Measurements from ENCODE around the gene IL6ST. TPM values are rescaled to one million over a fixed set of nuclear protein-coding genes. Genes with fewer than 3 reads are reported as not detected.

IL6ST gene
- total RNA-seq, 2 experiments from 2014 or later, result 93.4 to 103 TPM

- H3K4me3 Mint-ChIP-seq, result no peak overlapping the region
- CTCF ChIA-PET, result no interaction called here
- no peaks in the 10 kb centered on the region for H3K36me3 Mint-ChIP-seq (ENCODE audit: low read depth)
- H3K27me3 Mint-ChIP-seq (ENCODE audit: low read depth), result peaks cover 2% of the 10 kb centered on the region
- no peak for DNase-seq
- peaks cover 11% of the 10 kb centered on the region for H3K4me1 Mint-ChIP-seq (ENCODE audit: low read depth)
- no peaks in the 10 kb centered on the region for H3K9me3 Mint-ChIP-seq
- H3K27ac Mint-ChIP-seq, result no peak overlapping the region
- intact Hi-C loops (cut with micrococcal nuclease), result no loop called here
Observed at GRCh38 chr5:55925712-55926111, 69.1 kb downstream of the IL6ST start.

GRCh38 chr5:55925181-55925580 is 69.6 kb downstream of the IL6ST start:
- no peak for DNase-seq
- Mint-ChIP-seq H3K4me1 (ENCODE audit: low read depth) (peaks cover 13% of the 10 kb centered on the region), H3K27ac (no peak overlapping the region), H3K4me3 (no peak overlapping the region), H3K9me3 (no peaks in the 10 kb centered on the region), H3K27me3 (ENCODE audit: low read depth) (peaks cover 2% of the 10 kb centered on the region), H3K36me3 (ENCODE audit: low read depth) (no peaks in the 10 kb centered on the region)
- intact Hi-C loops (cut with micrococcal nuclease), result no loop called here
- CTCF ChIA-PET, result interaction anchor here (2.0 kb wide), 1 partner anchor 276 kb away, joined by 7 read pairs; no protein-coding TSS in a partner anchor

GRCh38 chr5:55924744-55925143 is 70.0 kb downstream of the IL6ST start:
- no peaks in the 10 kb centered on the region for H3K9me3 Mint-ChIP-seq
- CTCF ChIA-PET, result interaction anchor here (2.0 kb wide), 1 partner anchor 276 kb away, joined by 7 read pairs; no protein-coding TSS in a partner anchor
- no peaks in the 10 kb centered on the region for H3K36me3 Mint-ChIP-seq (ENCODE audit: low read depth)
- H3K27me3 Mint-ChIP-seq (ENCODE audit: low read depth), result peaks cover 2% of the 10 kb centered on the region
- H3K4me3 Mint-ChIP-seq, result no peak overlapping the region
- intact Hi-C loops (cut with micrococcal nuclease), result loop anchor here (5.0 kb wide), 2 partner anchors 57 to 582 kb away; no protein-coding TSS in a partner anchor
- no peak overlapping the region for H3K27ac Mint-ChIP-seq
- H3K4me1 Mint-ChIP-seq (ENCODE audit: low read depth), result peaks cover 14% of the 10 kb centered on the region
- no peak for DNase-seq

GRCh38 chr5:55923865-55924500 is 70.8 kb downstream of the IL6ST start:
- intact Hi-C loops (cut with micrococcal nuclease), result loop anchor here (5.0 kb wide), 2 partner anchors 57 to 582 kb away; no protein-coding TSS in a partner anchor
- no peak overlapping the region for H3K27ac Mint-ChIP-seq
- no peak for DNase-seq
- no peaks in the 10 kb centered on the region for H3K9me3 Mint-ChIP-seq
- H3K27me3 Mint-ChIP-seq (ENCODE audit: low read depth), result peaks cover 2% of the 10 kb centered on the region
- H3K36me3 Mint-ChIP-seq (ENCODE audit: low read depth), result no peaks in the 10 kb centered on the region
- H3K4me3 Mint-ChIP-seq, result peak overlapping the region; percentile 78
- H3K4me1 Mint-ChIP-seq (ENCODE audit: low read depth), result peaks cover 20% of the 10 kb centered on the region
- CTCF ChIA-PET, result interaction anchor here (0.7 to 2.0 kb wide), 7 partner anchors 9 to 460 kb away, joined by 3 to 7 read pairs (median 6); no protein-coding TSS in a partner anchor

GRCh38 chr5:55923177-55923771 is 71.5 kb downstream of the IL6ST start:
- Mint-ChIP-seq H3K4me3 (peak overlapping the region; percentile 78), H3K4me1 (ENCODE audit: low read depth) (peaks cover 21% of the 10 kb centered on the region), H3K9me3 (no peaks in the 10 kb centered on the region), H3K27me3 (ENCODE audit: low read depth) (peaks cover 2% of the 10 kb centered on the region), H3K27ac (peak overlapping the region; percentile 64), H3K36me3 (ENCODE audit: low read depth) (no peaks in the 10 kb centered on the region)
- intact Hi-C loops (cut with micrococcal nuclease), result loop anchor here (5.0 kb wide), 2 partner anchors 56 to 581 kb away; no protein-coding TSS in a partner anchor
- DNase-seq, result peak; percentile 46
- CTCF ChIA-PET, result interaction anchor here (0.7 to 2.0 kb wide), 9 partner anchors 10 to 461 kb away, joined by 3 to 7 read pairs (median 4); no protein-coding TSS in a partner anchor

GRCh38 chr5:55921617-55922016 is 73.1 kb downstream of the IL6ST start:
- no peak overlapping the region for H3K27ac Mint-ChIP-seq
- CTCF ChIA-PET, result interaction anchor here (0.7 to 1.2 kb wide), 3 partner anchors 9 to 22 kb away, joined by 3 to 4 read pairs (median 3); no protein-coding TSS in a partner anchor
- intact Hi-C loops (cut with micrococcal nuclease), result loop anchor here (2.0 to 5.0 kb wide), 3 partner anchors 54 to 579 kb away; no protein-coding TSS in a partner anchor
- H3K27me3 Mint-ChIP-seq (ENCODE audit: low read depth), result peaks cover 2% of the 10 kb centered on the region
- no peaks in the 10 kb centered on the region for H3K36me3 Mint-ChIP-seq (ENCODE audit: low read depth)
- no peaks in the 10 kb centered on the region for H3K9me3 Mint-ChIP-seq
- H3K4me1 Mint-ChIP-seq (ENCODE audit: low read depth), result peaks cover 24% of the 10 kb centered on the region
- DNase-seq, result no peak
- H3K4me3 Mint-ChIP-seq, result no peak overlapping the region

GRCh38 chr5:55920784-55921183 is 74.0 kb downstream of the IL6ST start:
- Mint-ChIP-seq H3K27ac (no peak overlapping the region), H3K9me3 (no peaks in the 10 kb centered on the region), H3K36me3 (ENCODE audit: low read depth) (no peaks in the 10 kb centered on the region), H3K27me3 (ENCODE audit: low read depth) (peaks cover 2% of the 10 kb centered on the region), H3K4me3 (no peak overlapping the region), H3K4me1 (ENCODE audit: low read depth) (peaks cover 26% of the 10 kb centered on the region)
- CTCF ChIA-PET, result interaction anchor here (0.7 to 1.2 kb wide), 2 partner anchors 9 to 103 kb away, joined by 3 to 5 read pairs; no protein-coding TSS in a partner anchor
- intact Hi-C loops (cut with micrococcal nuclease), result loop anchor here (2.0 to 5.0 kb wide), 3 partner anchors 53 to 578 kb away; no protein-coding TSS in a partner anchor
- DNase-seq, result peak; percentile 35

- CTCF ChIA-PET, result interaction anchor here (0.6 to 1.2 kb wide), 3 partner anchors 8 to 226 kb away, joined by 3 to 5 read pairs (median 3); no protein-coding TSS in a partner anchor
- H3K36me3 Mint-ChIP-seq (ENCODE audit: low read depth), result no peaks in the 10 kb centered on the region
- H3K4me3 Mint-ChIP-seq, result no peak overlapping the region
- intact Hi-C loops (cut with micrococcal nuclease), result loop anchor here (2.0 to 10.0 kb wide), 5 partner anchors 52 to 595 kb away; no protein-coding TSS in a partner anchor
- H3K27ac Mint-ChIP-seq, result peak overlapping the region; percentile 2
- H3K27me3 Mint-ChIP-seq (ENCODE audit: low read depth), result peaks cover 2% of the 10 kb centered on the region
- H3K4me1 Mint-ChIP-seq (ENCODE audit: low read depth), result peaks cover 26% of the 10 kb centered on the region
- H3K9me3 Mint-ChIP-seq, result no peaks in the 10 kb centered on the region
- no peak for DNase-seq
Observed at GRCh38 chr5:55919625-55920024, 75.1 kb downstream of the IL6ST start.

GRCh38 chr5:55918087-55919035 is 76.4 kb downstream of the IL6ST start:
- intact Hi-C loops (cut with micrococcal nuclease), result loop anchor here (10.0 kb wide), 2 partner anchors 474 to 594 kb away; no protein-coding TSS in a partner anchor
- CTCF ChIA-PET, result interaction anchor here (0.6 to 1.0 kb wide), 2 partner anchors 38 to 254 kb away, joined by 3 to 5 read pairs; no protein-coding TSS in a partner anchor
- no peaks in the 10 kb centered on the region for H3K9me3 Mint-ChIP-seq
- H3K4me3 Mint-ChIP-seq, result no peak overlapping the region
- no peak overlapping the region for H3K27ac Mint-ChIP-seq
- DNase-seq, result no peak
- H3K36me3 Mint-ChIP-seq (ENCODE audit: low read depth), result no peaks in the 10 kb centered on the region
- H3K4me1 Mint-ChIP-seq (ENCODE audit: low read depth), result peaks cover 20% of the 10 kb centered on the region
- H3K27me3 Mint-ChIP-seq (ENCODE audit: low read depth), result no peaks in the 10 kb centered on the region

- no peak overlapping the region for H3K27ac Mint-ChIP-seq
- H3K27me3 Mint-ChIP-seq (ENCODE audit: low read depth), result no peaks in the 10 kb centered on the region
- no peak overlapping the region for H3K4me3 Mint-ChIP-seq
- CTCF ChIA-PET, result no interaction called here
- no peak for DNase-seq
- no peaks in the 10 kb centered on the region for H3K36me3 Mint-ChIP-seq (ENCODE audit: low read depth)
- intact Hi-C loops (cut with micrococcal nuclease), result loop anchor here (10.0 kb wide), 2 partner anchors 473 to 593 kb away; no protein-coding TSS in a partner anchor
- no peaks in the 10 kb centered on the region for H3K9me3 Mint-ChIP-seq
- H3K4me1 Mint-ChIP-seq (ENCODE audit: low read depth), result peaks cover 15% of the 10 kb centered on the region
Observed at GRCh38 chr5:55917402-55918086, 77.2 kb downstream of the IL6ST start.

- no peaks in the 10 kb centered on the region for H3K27me3 Mint-ChIP-seq (ENCODE audit: low read depth)
- no peak for DNase-seq
- H3K9me3 Mint-ChIP-seq, result no peaks in the 10 kb centered on the region
- H3K4me3 Mint-ChIP-seq, result no peak overlapping the region
- H3K36me3 Mint-ChIP-seq (ENCODE audit: low read depth), result no peaks in the 10 kb centered on the region
- intact Hi-C loops (cut with micrococcal nuclease), result loop anchor here (10.0 kb wide), 2 partner anchors 472 to 592 kb away; no protein-coding TSS in a partner anchor
- peaks cover 19% of the 10 kb centered on the region for H3K4me1 Mint-ChIP-seq (ENCODE audit: low read depth)
- CTCF ChIA-PET, result no interaction called here
- H3K27ac Mint-ChIP-seq, result no peak overlapping the region
Observed at GRCh38 chr5:55916986-55917385, 77.8 kb downstream of the IL6ST start.
